Fibroblast of lung (primary cell): Measurements from ENCODE around the gene FAM83D. TPM values are rescaled to one million over a fixed set of nuclear protein-coding genes. Genes with fewer than 3 reads are reported as not detected.

Experiments used
- DNase-seq, 2 donors: peaks; one replicate each; pipeline versions ENCODE4 v3.0.0 to v3.0.0-alpha.2; 2010; ENCODE audit warnings: low read depth in 2 of 2
- H2AFZ ChIP-seq: 2 replicates; pipeline ENCODE4 v1.5.1; 2012; ENCODE audit warnings: low read length, control low read depth, inconsistent platforms
- H3K27ac ChIP-seq: 2 replicates; pipeline ENCODE4 v1.5.1; 2011; ENCODE audit warnings: low read length, control low read depth; ENCODE audit not compliant: insufficient read depth
- H3K27me3 ChIP-seq: 2 replicates; pipeline ENCODE4 v1.5.1; 2011; ENCODE audit warnings: mild to moderate bottlenecking, low read length; ENCODE audit not compliant: control insufficient read depth, insufficient read depth
- H3K36me3 ChIP-seq: 2 replicates; pipeline ENCODE4 v1.5.1; 2011; ENCODE audit warnings: low read length; ENCODE audit not compliant: control insufficient read depth, insufficient read depth
- H3K4me1 ChIP-seq: 2 replicates; pipeline ENCODE4 v1.5.1; 2011; ENCODE audit warnings: low read length; ENCODE audit not compliant: control insufficient read depth, insufficient read depth; ENCODE audit errors: extremely low read depth
- H3K4me2 ChIP-seq: 2 replicates; pipeline ENCODE4 v1.5.1; 2011; ENCODE audit warnings: low read length, control low read depth; ENCODE audit not compliant: insufficient read depth; ENCODE audit errors: extremely low read depth
- H3K4me3 ChIP-seq, 4 experiments: fragments of 200-600 bp in 1 of 4; sonication (generic) in 1 of 4; replicated peaks in 1 of 4; 2 replicates each; pipeline ENCODE4 v1.5.1; 2011 to 2016; ENCODE audit warnings: low read length in 4 of 4, low read depth in 3 of 4, mild to moderate bottlenecking in 3 of 4, control low read depth in 2 of 4, inconsistent platforms in 1 of 4, mixed read lengths in 1 of 4; ENCODE audit not compliant: insufficient read depth in 1 of 4; ENCODE audit errors: control extremely low read depth in 1 of 4
- H3K79me2 ChIP-seq: 2 replicates; pipeline ENCODE4 v1.5.1; 2012; ENCODE audit warnings: mild to moderate bottlenecking, low read length, inconsistent platforms; ENCODE audit not compliant: control insufficient read depth, insufficient read depth
- H3K9ac ChIP-seq: 2 replicates; pipeline ENCODE4 v1.5.1; 2011; ENCODE audit warnings: mild to moderate bottlenecking, low read length, control low read depth; ENCODE audit not compliant: insufficient read depth
- H3K9me3 ChIP-seq: 2 replicates; pipeline ENCODE4 v1.5.1; 2012; ENCODE audit warnings: low read depth, low read length; ENCODE audit not compliant: control insufficient read depth, insufficient read depth
- H4K20me1 ChIP-seq: 2 replicates; pipeline ENCODE4 v1.5.1; 2011; ENCODE audit warnings: low read length; ENCODE audit not compliant: control insufficient read depth, insufficient read depth; ENCODE audit errors: extremely low read depth
- EZH2 ChIP-seq: IDR thresholded peaks from 2 replicates; pipeline ENCODE4 v1.5.1; 2012; ENCODE audit warnings: low read length, control low read depth, mild to moderate bottlenecking; ENCODE audit errors: missing control alignments
- polyA plus RNA-seq, 2 donors: library from polyadenylated mRNA; depleted of rRNA in 1 of 2; stranded (reverse) in 1 of 2; unstranded in 1 of 2; fragments of >200 nt; gene quantifications; 2 replicates each; pipeline ENCODE4 v1.2.1, GENCODE V29; 2011 to 2012; ENCODE audit warnings: missing spikeins in 1 of 2
- total RNA-seq: library from RNA; depleted of rRNA; stranded (reverse); fragments of >200 nt; gene quantifications from 2 replicates; pipeline ENCODE4 v1.2.1, GENCODE V29; 2014
- TF ChIP-seq, protein P1 (sequence below), 2 donors: IDR thresholded peaks in 1 of 2; conservative IDR thresholded peaks in 1 of 2; 1 replicate in 1 of 2; 2 replicates in 1 of 2; pipeline ENCODE4 v1.5.1; 2011 to 2012; ENCODE audit warnings: low read length in 2 of 2, control low read depth in 1 of 2, inconsistent platforms in 1 of 2, low read depth in 1 of 2, mild to moderate bottlenecking in 1 of 2

FAM83D gene
- total and polyA plus RNA-seq, 2 donors (not counting 1 experiment from before 2014, with no cell fraction given), result 21.3 to 34.5 TPM

GRCh38 chr20:38985603-38986170 lies 59.5 kb downstream of the FAM83D start:
- Histone ChIP-seq H3K9me3 (no peaks in the 10 kb centered on the region), H4K20me1 (no peaks in the 10 kb centered on the region), H3K27ac (no peak overlapping the region), H3K9ac (no peak overlapping the region), H3K4me3 (no peak overlapping the region), H3K36me3 (no peaks in the 10 kb centered on the region), H3K79me2 (peaks cover 4% of the 10 kb centered on the region), H3K27me3 (no peaks in the 10 kb centered on the region), H3K4me1 (peaks cover 16% of the 10 kb centered on the region), H2AFZ (no peak overlapping the region), H3K4me2 (peak overlapping the region; percentile 32)
- DNase-seq, result peak; percentile 92 to 94
- no peak for TF ChIP-seq EZH2
- TF ChIP-seq, protein P1, sequence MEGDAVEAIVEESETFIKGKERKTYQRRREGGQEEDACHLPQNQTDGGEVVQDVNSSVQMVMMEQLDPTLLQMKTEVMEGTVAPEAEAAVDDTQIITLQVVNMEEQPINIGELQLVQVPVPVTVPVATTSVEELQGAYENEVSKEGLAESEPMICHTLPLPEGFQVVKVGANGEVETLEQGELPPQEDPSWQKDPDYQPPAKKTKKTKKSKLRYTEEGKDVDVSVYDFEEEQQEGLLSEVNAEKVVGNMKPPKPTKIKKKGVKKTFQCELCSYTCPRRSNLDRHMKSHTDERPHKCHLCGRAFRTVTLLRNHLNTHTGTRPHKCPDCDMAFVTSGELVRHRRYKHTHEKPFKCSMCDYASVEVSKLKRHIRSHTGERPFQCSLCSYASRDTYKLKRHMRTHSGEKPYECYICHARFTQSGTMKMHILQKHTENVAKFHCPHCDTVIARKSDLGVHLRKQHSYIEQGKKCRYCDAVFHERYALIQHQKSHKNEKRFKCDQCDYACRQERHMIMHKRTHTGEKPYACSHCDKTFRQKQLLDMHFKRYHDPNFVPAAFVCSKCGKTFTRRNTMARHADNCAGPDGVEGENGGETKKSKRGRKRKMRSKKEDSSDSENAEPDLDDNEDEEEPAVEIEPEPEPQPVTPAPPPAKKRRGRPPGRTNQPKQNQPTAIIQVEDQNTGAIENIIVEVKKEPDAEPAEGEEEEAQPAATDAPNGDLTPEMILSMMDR (conservative IDR thresholded peaks at IDR 0.05 in 1 of 2, IDR thresholded peaks at IDR 0.05 in 1 of 2; ENCODE audit: low read depth in 1 of 2, low read length in 2 of 2), result no peak

DNA sequence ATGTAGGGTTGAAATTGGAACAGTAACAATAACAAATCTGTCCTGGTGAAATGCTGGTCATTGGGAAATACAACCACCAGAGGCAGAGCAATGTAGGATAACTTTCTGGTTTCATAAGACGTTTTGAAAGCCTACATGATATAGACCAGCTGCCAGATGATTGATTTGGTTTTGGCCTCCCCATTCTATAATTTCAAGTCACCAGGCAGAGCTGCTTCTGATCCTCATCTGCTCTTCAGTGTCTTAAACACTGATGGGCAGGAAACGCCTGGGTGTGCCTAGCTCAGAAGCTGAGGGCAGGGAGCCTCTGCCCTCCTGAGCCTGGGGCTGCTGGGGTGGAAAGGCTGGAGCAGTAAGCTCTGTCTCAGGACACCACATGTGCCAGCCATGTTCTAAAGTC lies 60.4 kb downstream of the FAM83D start:
- Histone ChIP-seq H3K79me2 (peaks cover 3% of the 10 kb centered on the region), H3K9ac (no peak overlapping the region), H3K27me3 (no peaks in the 10 kb centered on the region), H3K4me2 (no peak overlapping the region), H3K27ac (no peak overlapping the region), H3K9me3 (no peaks in the 10 kb centered on the region), H3K4me3 (no peak overlapping the region), H3K4me1 (peaks cover 16% of the 10 kb centered on the region), H2AFZ (no peak overlapping the region), H3K36me3 (no peaks in the 10 kb centered on the region), H4K20me1 (no peaks in the 10 kb centered on the region)
- peak in 1 of 2 donors; percentile 72 for DNase-seq
- TF ChIP-seq EZH2, result no peak
- TF ChIP-seq, protein P1 (conservative IDR thresholded peaks at IDR 0.05 in 1 of 2, IDR thresholded peaks at IDR 0.05 in 1 of 2; ENCODE audit: low read depth in 1 of 2, low read length in 2 of 2), result peak; percentile 4 to 40

DNA sequence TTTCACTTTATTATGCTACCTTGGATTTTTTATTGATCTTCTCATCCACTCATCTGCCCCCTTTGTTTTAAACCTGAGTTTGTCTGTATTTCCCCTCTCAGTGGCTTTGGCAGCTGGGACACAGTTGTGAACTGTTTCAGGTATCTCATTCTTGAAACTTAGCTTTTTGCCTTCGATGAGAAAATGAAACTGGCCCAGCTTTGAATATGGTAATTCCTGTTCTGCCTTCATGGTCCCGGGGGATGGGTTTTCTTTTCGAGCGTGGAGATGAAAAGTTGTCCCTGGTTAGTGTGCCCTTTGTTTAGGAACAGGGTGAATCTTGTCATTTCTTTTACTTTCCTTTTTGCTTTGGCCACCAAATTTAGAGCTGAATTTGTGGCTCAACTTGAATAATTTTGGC lies 61.6 kb downstream of the FAM83D start:
- peaks cover 3% of the 10 kb centered on the region for H3K79me2 ChIP-seq
- H3K36me3 ChIP-seq, result no peaks in the 10 kb centered on the region
- no peaks in the 10 kb centered on the region for H3K27me3 ChIP-seq
- no peak overlapping the region for H2AFZ ChIP-seq
- no peak overlapping the region for H3K27ac ChIP-seq
- TF ChIP-seq EZH2, result no peak
- TF ChIP-seq, protein P1 (conservative IDR thresholded peaks at IDR 0.05 in 1 of 2, IDR thresholded peaks at IDR 0.05 in 1 of 2; ENCODE audit: low read depth in 1 of 2, low read length in 2 of 2), result no peak
- no peaks in the 10 kb centered on the region for H3K9me3 ChIP-seq
- H4K20me1 ChIP-seq, result no peaks in the 10 kb centered on the region
- no peak overlapping the region for H3K4me2 ChIP-seq
- no peak overlapping the region for H3K4me3 ChIP-seq
- H3K4me1 ChIP-seq, result peaks cover 16% of the 10 kb centered on the region
- no peak for DNase-seq
- no peak overlapping the region for H3K9ac ChIP-seq
